Osteoblast (primary cell): Measurements from ENCODE around the gene TMEM178B. TPM values are rescaled to one million over a fixed set of nuclear protein-coding genes. Genes with fewer than 3 reads are reported as not detected.

Source experiments
- DNase-seq: peaks from one replicate; pipeline ENCODE4 v3.0.0; 2011; ENCODE audit warnings: low spot score, mixed read lengths; ENCODE audit not compliant: insufficient read length; ENCODE audit errors: missing footprints
- H2AFZ ChIP-seq: 2 replicates; pipeline ENCODE4 v1.6.0; 2011; ENCODE audit warnings: mild to moderate bottlenecking, low read length
- H3K27ac ChIP-seq: 2 replicates; pipeline ENCODE4 v1.5.1; 2011; ENCODE audit warnings: mild to moderate bottlenecking, low read depth, low read length, moderate library complexity
- H3K27me3 ChIP-seq: 2 replicates; pipeline ENCODE4 v1.6.0; 2012; ENCODE audit warnings: mild to moderate bottlenecking, control low read depth, inconsistent platforms, low read length, moderate library complexity; ENCODE audit not compliant: insufficient read depth
- H3K36me3 ChIP-seq: 2 replicates; pipeline ENCODE4 v1.5.1; 2011; ENCODE audit warnings: mild to moderate bottlenecking, low read length, control low read depth, moderate library complexity; ENCODE audit not compliant: insufficient read depth
- H3K4me1 ChIP-seq: 2 replicates; pipeline ENCODE4 v1.5.1; 2011; ENCODE audit warnings: mild to moderate bottlenecking, low read length, control low read depth, moderate library complexity; ENCODE audit not compliant: insufficient read depth
- H3K4me2 ChIP-seq: 2 replicates; pipeline ENCODE4 v1.6.0; 2011; ENCODE audit warnings: mild to moderate bottlenecking, low read length; ENCODE audit not compliant: insufficient read depth
- H3K4me3 ChIP-seq: fragments of 200-600 bp; sonication (generic); 3 replicates; pipeline ENCODE4 v1.5.1; 2012; ENCODE audit warnings: mild to moderate bottlenecking, low read length, inconsistent platforms; ENCODE audit not compliant: insufficient read depth
- H3K79me2 ChIP-seq: 2 replicates; pipeline ENCODE4 v1.6.0; 2012; ENCODE audit warnings: mild to moderate bottlenecking, low read length, control low read depth, inconsistent platforms; ENCODE audit not compliant: insufficient read depth
- H3K9me3 ChIP-seq: 2 replicates; pipeline ENCODE4 v1.5.1; 2011; ENCODE audit warnings: low read depth, low read length, control low read depth
- H4K20me1 ChIP-seq: 2 replicates; pipeline ENCODE4 v1.6.0; 2012; ENCODE audit warnings: mild to moderate bottlenecking, low read length, control low read depth; ENCODE audit not compliant: insufficient read depth
- total RNA-seq: library from RNA; depleted of rRNA; stranded (reverse); fragments of >200 nt; gene quantifications from 2 replicates; pipeline ENCODE4 v1.2.3, GENCODE V29; 2012
- TF ChIP-seq, protein P1 (sequence below): IDR thresholded peaks from 2 replicates; pipeline ENCODE4 v1.5.1; 2011; ENCODE audit warnings: mild to moderate bottlenecking, low read depth, low read length, moderate library complexity; ENCODE audit errors: extremely low read depth

Gene TMEM178B
- total RNA-seq, 1 donor = 1.1 TPM

DNA sequence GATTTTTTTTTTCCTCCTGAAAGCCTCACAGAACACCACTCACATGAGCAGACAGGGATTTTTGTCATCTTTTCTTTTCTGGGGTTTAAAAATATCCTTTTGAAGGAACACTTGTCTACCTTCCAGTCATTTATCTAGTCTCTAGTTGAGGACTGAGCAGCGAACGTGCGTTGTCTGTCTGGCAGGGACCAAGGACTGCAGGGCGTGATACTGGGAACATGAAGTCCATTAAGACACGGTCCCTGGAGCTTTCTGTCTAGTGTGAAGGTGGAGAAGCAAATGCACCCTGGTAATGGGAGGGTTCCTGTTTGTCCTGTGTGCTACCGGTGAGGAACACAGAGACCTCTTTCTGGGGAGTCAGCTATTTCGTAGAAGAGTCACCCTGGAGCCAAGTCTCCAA, 207.4 kb downstream of the TMEM178B start:
- Histone ChIP-seq H3K4me3 (no peak overlapping the region), H3K4me2 (no peak overlapping the region), H4K20me1 (no peaks in the 10 kb centered on the region), H3K27me3 (no peaks in the 10 kb centered on the region), H3K36me3 (no peaks in the 10 kb centered on the region), H3K9me3 (no peaks in the 10 kb centered on the region), H3K4me1 (no peaks in the 10 kb centered on the region), H2AFZ (no peak overlapping the region), H3K79me2 (no peaks in the 10 kb centered on the region), H3K27ac (no peak overlapping the region)
- DNase-seq = no peak
- TF ChIP-seq, protein P1, sequence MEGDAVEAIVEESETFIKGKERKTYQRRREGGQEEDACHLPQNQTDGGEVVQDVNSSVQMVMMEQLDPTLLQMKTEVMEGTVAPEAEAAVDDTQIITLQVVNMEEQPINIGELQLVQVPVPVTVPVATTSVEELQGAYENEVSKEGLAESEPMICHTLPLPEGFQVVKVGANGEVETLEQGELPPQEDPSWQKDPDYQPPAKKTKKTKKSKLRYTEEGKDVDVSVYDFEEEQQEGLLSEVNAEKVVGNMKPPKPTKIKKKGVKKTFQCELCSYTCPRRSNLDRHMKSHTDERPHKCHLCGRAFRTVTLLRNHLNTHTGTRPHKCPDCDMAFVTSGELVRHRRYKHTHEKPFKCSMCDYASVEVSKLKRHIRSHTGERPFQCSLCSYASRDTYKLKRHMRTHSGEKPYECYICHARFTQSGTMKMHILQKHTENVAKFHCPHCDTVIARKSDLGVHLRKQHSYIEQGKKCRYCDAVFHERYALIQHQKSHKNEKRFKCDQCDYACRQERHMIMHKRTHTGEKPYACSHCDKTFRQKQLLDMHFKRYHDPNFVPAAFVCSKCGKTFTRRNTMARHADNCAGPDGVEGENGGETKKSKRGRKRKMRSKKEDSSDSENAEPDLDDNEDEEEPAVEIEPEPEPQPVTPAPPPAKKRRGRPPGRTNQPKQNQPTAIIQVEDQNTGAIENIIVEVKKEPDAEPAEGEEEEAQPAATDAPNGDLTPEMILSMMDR = no peak

DNA sequence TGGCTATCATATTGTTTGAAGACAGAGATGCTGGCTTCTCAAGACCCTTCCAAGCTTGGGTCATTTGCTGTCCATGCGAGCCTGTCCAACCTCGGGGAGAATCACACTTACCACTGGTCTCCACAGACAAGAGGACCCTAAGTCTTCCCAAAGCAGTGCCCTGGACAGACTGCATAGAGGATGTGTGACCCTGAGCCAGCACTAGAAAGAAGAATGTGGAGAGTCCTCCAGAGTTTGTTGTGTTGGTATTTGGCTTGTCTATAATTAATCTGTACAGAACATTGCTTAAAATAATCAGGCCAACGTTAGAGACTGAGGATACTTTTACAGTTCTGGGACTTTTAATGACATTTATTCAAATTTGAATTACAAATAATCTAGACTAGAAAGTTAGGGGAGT, 212.7 kb downstream of the TMEM178B start:
- Histone ChIP-seq H3K79me2 (no peaks in the 10 kb centered on the region), H3K27ac (no peak overlapping the region), H3K36me3 (no peaks in the 10 kb centered on the region), H3K9me3 (no peaks in the 10 kb centered on the region), H3K4me3 (no peak overlapping the region), H3K4me1 (no peaks in the 10 kb centered on the region), H3K27me3 (no peaks in the 10 kb centered on the region), H2AFZ (no peak overlapping the region), H3K4me2 (no peak overlapping the region), H4K20me1 (no peaks in the 10 kb centered on the region)
- TF ChIP-seq, protein P1 = no peak
- no peak for DNase-seq

DNA sequence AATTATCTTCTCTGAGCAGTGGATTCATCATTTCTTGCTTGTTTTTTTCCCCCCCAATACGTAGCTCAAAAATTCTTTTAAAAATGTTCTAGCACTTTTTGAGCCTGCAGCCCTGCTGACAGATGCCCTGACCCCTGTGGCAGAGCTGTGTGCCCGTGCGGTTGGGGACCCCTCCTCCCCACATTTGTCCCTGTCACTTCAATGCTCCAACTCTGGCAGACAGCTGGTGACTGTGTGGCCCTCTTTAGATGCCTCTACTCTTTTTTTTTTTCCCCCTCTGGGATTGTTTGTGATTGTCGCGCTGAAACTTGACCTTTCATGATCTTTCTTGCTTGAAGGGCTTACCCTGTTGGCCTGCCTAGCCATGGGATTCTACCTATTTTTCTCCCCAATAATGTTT, 214.1 kb downstream of the TMEM178B start:
- Histone ChIP-seq H3K79me2 (no peaks in the 10 kb centered on the region), H2AFZ (no peak overlapping the region), H3K4me2 (no peak overlapping the region), H3K4me1 (no peaks in the 10 kb centered on the region), H4K20me1 (no peaks in the 10 kb centered on the region), H3K27me3 (no peaks in the 10 kb centered on the region), H3K27ac (no peak overlapping the region), H3K36me3 (no peaks in the 10 kb centered on the region), H3K9me3 (no peaks in the 10 kb centered on the region), H3K4me3 (no peak overlapping the region)
- DNase-seq = no peak
- TF ChIP-seq, protein P1 = no peak

DNA sequence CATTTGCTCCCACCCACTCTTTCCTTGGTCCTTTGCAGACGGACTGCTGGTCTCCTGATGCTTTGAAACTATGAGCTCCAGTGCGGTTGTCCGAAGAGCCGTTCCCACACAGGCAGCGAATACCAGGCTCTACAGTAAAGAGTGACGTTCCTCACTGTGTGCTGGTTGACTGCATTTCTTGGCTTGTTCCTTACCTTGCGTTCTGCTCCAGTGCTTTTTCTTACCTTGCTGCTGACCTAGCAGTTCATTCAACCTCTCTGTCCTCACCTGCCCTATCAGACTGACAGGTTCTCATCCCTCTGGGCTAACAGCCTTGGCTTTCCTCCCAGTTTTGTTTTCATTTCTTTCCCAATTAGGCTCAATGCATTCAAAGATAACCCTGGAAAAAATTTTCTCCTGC, 214.8 kb downstream of the TMEM178B start:
- no peaks in the 10 kb centered on the region for H3K4me1 ChIP-seq
- no peaks in the 10 kb centered on the region for H3K36me3 ChIP-seq
- no peak overlapping the region for H3K4me2 ChIP-seq
- no peaks in the 10 kb centered on the region for H4K20me1 ChIP-seq
- no peak overlapping the region for H2AFZ ChIP-seq
- H3K27me3 ChIP-seq = no peaks in the 10 kb centered on the region
- TF ChIP-seq, protein P1 = no peak
- H3K79me2 ChIP-seq = no peaks in the 10 kb centered on the region
- H3K27ac ChIP-seq = no peak overlapping the region
- no peak overlapping the region for H3K4me3 ChIP-seq
- no peak for DNase-seq
- no peaks in the 10 kb centered on the region for H3K9me3 ChIP-seq
